SK-N-SH treated with all-trans-retinoic acid at 6 μM for 48 hours (cell line): ENCODE results near the gene RAE1.

Experiments
- ATAC-seq: fragments of 200-7000 bp; cut with Tn5 transposase; 3 replicates; pipeline ENCODE4 v1.9.1; 2020; ENCODE audit warnings: mild to moderate bottlenecking, moderate library complexity
- ARNTL ChIP-seq: fragments of 450-650 bp; formaldehyde crosslinking; IDR thresholded peaks from 2 replicates; pipeline ENCODE4 v1.5.0; 2020; ENCODE audit warnings: low read depth, mild to moderate bottlenecking, moderate library complexity, borderline replicate concordance
- BACH2 ChIP-seq: fragments of 250-450 bp; sonication (Bioruptor Pico); IDR thresholded peaks from 2 replicates; pipeline ENCODE4 v1.9.0; 2021; ENCODE audit warnings: mild to moderate bottlenecking, borderline replicate concordance
- CREB5 ChIP-seq: fragments of 250-450 bp; sonication (Bioruptor Pico); IDR thresholded peaks from 2 replicates; pipeline ENCODE4 v1.5.1; 2020; ENCODE audit warnings: low read depth, mild to moderate bottlenecking, moderate library complexity
- ESRRG ChIP-seq: fragments of 250-450 bp; sonication (Bioruptor Pico); IDR thresholded peaks from 2 replicates; pipeline ENCODE4 v1.6.1; 2021; ENCODE audit warnings: mild to moderate bottlenecking
- GLIS3 ChIP-seq: fragments of 250-450 bp; sonication (Bioruptor Pico); IDR thresholded peaks from 2 replicates; pipeline ENCODE4 v1.5.0; 2020; ENCODE audit warnings: mild to moderate bottlenecking, moderate library complexity
- ISL1 ChIP-seq: fragments of 250-450 bp; sonication (Bioruptor Pico); IDR thresholded peaks from 2 replicates; pipeline ENCODE4 v2.1.2; 2022; ENCODE audit warnings: mild to moderate bottlenecking, moderate library complexity
- OSR1 ChIP-seq: fragments of 250-450 bp; sonication (Bioruptor Pico); IDR thresholded peaks from 2 replicates; pipeline ENCODE4 v1.8.0; 2022; ENCODE audit warnings: moderate library complexity, mild to moderate bottlenecking, inconsistent platforms
- PPARA ChIP-seq: fragments of 250-450 bp; sonication (Bioruptor Pico); IDR thresholded peaks from 2 replicates; pipeline ENCODE4 v1.5.0; 2020; ENCODE audit warnings: mild to moderate bottlenecking, borderline replicate concordance
- RARB ChIP-seq: fragments of 250-450 bp; sonication (Bioruptor Pico); IDR thresholded peaks from 2 replicates; pipeline ENCODE4 v1.8.0; 2021; ENCODE audit warnings: mild to moderate bottlenecking, moderate library complexity
- SNAI2 ChIP-seq: fragments of 250-450 bp; sonication (Bioruptor Pico); IDR thresholded peaks from 2 replicates; pipeline ENCODE4 v1.5.0; 2020; ENCODE audit warnings: mild to moderate bottlenecking, moderate library complexity
- TCF4 ChIP-seq: fragments of 250-450 bp; sonication (Bioruptor Pico); IDR thresholded peaks from 2 replicates; pipeline ENCODE4 v1.8.0; 2021; ENCODE audit warnings: mild to moderate bottlenecking, moderate library complexity, borderline replicate concordance
- TOX ChIP-seq: fragments of 250-450 bp; sonication (Bioruptor Pico); IDR thresholded peaks from 2 replicates; pipeline ENCODE4 v1.8.0; 2021; ENCODE audit warnings: mild to moderate bottlenecking, moderate library complexity, borderline replicate concordance
- TSHZ2 ChIP-seq: fragments of 250-450 bp; sonication (Bioruptor Pico); IDR thresholded peaks from 2 replicates; pipeline ENCODE4 v1.5.0; 2020; ENCODE audit warnings: mild to moderate bottlenecking, moderate library complexity
- ZC3H10 ChIP-seq: fragments of 250-450 bp; sonication (Bioruptor Pico); IDR thresholded peaks from 2 replicates; pipeline ENCODE4 v1.5.1; 2021; ENCODE audit warnings: mild to moderate bottlenecking, moderate library complexity
- ZFP30 ChIP-seq: fragments of 450-650 bp; formaldehyde crosslinking; IDR thresholded peaks from 2 replicates; pipeline ENCODE4 v1.5.0; 2022; ENCODE audit warnings: mild to moderate bottlenecking, moderate library complexity
- ZNF565 ChIP-seq: fragments of 450-650 bp; formaldehyde crosslinking; conservative IDR thresholded peaks from 2 replicates; pipeline ENCODE4 v1.5.0; 2020; ENCODE audit warnings: low read depth, mild to moderate bottlenecking, moderate library complexity
- ZNF70 ChIP-seq: fragments of 450-650 bp; formaldehyde crosslinking; IDR thresholded peaks from 2 replicates; pipeline ENCODE4 v1.5.0; 2020; ENCODE audit warnings: mild to moderate bottlenecking, moderate library complexity
- ZNF8 ChIP-seq: fragments of 450-650 bp; formaldehyde crosslinking; IDR thresholded peaks from 2 replicates; pipeline ENCODE4 v1.5.0; 2020; ENCODE audit warnings: mild to moderate bottlenecking, moderate library complexity
- TF ChIP-seq, protein P1 (sequence below): fragments of 250-450 bp; sonication (Bioruptor Pico); IDR thresholded peaks from 2 replicates; pipeline ENCODE4 v1.8.0; 2020; ENCODE audit warnings: mild to moderate bottlenecking, moderate library complexity, borderline replicate concordance
- TF ChIP-seq, protein P2 (sequence below): fragments of 250-450 bp; sonication (Bioruptor Pico); IDR thresholded peaks from 2 replicates; pipeline ENCODE4 v1.5.1; 2021; ENCODE audit warnings: mild to moderate bottlenecking, moderate library complexity
- TF ChIP-seq, protein P3 (sequence below): fragments of 250-450 bp; sonication (Bioruptor Pico); IDR thresholded peaks from 2 replicates; pipeline ENCODE4 v1.8.0; 2021; ENCODE audit warnings: low read depth, mild to moderate bottlenecking, moderate library complexity, borderline replicate concordance

The RAE1 gene

DNA sequence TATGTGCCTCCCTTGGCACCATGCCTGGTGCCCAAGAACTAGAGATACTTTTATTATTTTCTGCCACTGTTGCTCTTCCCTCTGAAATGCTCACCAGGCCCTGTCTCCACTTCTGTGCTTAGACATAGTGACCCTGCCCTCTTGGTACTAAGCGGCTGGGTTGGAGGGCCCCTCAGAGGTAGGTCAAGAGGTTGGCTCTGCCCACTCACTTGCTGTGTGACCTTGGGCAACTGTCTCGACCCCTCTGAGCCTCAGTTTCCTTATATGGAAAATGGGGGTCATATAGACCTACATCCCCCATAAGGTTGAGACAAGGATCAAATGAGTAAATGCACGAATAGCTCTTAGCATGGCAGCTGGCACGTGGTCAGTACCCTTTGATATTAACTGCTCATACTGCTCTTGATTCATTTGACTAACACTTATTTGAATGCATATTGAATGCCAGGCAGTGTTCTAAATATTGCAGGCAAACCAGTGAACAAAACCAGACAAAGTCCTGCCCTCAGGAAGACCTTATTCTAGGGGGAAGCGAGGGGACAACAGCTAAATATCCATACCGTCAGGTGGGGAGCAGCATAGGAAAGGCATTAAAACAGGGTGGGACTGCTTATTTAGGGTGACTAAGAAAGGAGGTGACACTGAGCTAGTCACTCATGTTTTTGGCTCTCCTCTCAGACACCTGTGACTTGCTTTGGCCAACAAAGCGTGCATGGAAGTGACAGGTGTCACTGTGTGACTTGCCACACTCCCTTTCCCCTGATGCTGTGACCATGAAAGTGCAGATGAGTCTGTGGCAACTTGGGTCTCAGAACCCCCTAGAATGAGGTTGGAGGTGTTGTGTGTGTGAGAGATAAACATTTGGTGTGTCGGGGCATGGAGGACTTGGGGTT is 35.7 kb upstream of the RAE1 start:
- ATAC-seq = no peak
- no peak for TF ChIP-seq ZC3H10
- TF ChIP-seq TCF4 = no peak
- no peak for TF ChIP-seq SNAI2
- TF ChIP-seq RARB = no peak
- TF ChIP-seq, protein P1, sequence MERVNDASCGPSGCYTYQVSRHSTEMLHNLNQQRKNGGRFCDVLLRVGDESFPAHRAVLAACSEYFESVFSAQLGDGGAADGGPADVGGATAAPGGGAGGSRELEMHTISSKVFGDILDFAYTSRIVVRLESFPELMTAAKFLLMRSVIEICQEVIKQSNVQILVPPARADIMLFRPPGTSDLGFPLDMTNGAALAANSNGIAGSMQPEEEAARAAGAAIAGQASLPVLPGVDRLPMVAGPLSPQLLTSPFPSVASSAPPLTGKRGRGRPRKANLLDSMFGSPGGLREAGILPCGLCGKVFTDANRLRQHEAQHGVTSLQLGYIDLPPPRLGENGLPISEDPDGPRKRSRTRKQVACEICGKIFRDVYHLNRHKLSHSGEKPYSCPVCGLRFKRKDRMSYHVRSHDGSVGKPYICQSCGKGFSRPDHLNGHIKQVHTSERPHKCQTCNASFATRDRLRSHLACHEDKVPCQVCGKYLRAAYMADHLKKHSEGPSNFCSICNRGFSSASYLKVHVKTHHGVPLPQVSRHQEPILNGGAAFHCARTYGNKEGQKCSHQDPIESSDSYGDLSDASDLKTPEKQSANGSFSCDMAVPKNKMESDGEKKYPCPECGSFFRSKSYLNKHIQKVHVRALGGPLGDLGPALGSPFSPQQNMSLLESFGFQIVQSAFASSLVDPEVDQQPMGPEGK (CRISPR knock-in tag) = no peak
- TF ChIP-seq, protein P2, sequence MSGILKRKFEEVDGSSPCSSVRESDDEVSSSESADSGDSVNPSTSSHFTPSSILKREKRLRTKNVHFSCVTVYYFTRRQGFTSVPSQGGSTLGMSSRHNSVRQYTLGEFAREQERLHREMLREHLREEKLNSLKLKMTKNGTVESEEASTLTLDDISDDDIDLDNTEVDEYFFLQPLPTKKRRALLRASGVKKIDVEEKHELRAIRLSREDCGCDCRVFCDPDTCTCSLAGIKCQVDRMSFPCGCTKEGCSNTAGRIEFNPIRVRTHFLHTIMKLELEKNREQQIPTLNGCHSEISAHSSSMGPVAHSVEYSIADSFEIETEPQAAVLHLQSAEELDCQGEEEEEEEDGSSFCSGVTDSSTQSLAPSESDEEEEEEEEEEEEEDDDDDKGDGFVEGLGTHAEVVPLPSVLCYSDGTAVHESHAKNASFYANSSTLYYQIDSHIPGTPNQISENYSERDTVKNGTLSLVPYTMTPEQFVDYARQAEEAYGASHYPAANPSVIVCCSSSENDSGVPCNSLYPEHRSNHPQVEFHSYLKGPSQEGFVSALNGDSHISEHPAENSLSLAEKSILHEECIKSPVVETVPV (CRISPR knock-in tag) = no peak
- no peak for TF ChIP-seq TSHZ2
- TF ChIP-seq CREB5 = no peak
- no peak for TF ChIP-seq GLIS3 (CRISPR knock-in tag)
- no peak for TF ChIP-seq ZFP30 (CRISPR knock-in tag)
- TF ChIP-seq BACH2 = no peak
- TF ChIP-seq, protein P3, sequence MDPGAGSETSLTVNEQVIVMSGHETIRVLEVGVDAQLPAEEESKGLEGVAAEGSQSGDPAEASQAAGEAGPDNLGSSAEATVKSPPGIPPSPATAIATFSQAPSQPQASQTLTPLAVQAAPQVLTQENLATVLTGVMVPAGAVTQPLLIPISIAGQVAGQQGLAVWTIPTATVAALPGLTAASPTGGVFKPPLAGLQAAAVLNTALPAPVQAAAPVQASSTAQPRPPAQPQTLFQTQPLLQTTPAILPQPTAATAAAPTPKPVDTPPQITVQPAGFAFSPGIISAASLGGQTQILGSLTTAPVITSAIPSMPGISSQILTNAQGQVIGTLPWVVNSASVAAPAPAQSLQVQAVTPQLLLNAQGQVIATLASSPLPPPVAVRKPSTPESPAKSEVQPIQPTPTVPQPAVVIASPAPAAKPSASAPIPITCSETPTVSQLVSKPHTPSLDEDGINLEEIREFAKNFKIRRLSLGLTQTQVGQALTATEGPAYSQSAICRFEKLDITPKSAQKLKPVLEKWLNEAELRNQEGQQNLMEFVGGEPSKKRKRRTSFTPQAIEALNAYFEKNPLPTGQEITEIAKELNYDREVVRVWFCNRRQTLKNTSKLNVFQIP = no peak
- TF ChIP-seq, all 23 proteins: peak for 0

GRCh38 chr20:57315976-57316480 is 35.0 kb upstream of the RAE1 start:
- no peak for ATAC-seq
- no peak for TF ChIP-seq ESRRG (CRISPR knock-in tag)
- no peak for TF ChIP-seq RARB
- TF ChIP-seq, protein P1 (CRISPR knock-in tag) = no peak
- no peak for TF ChIP-seq TSHZ2
- TF ChIP-seq ARNTL (CRISPR knock-in tag) = no peak
- TF ChIP-seq PPARA = no peak
- no peak for TF ChIP-seq ZNF70 (CRISPR knock-in tag)
- no peak for TF ChIP-seq ZNF565 (CRISPR knock-in tag)
- no peak for TF ChIP-seq ZNF8
- no peak for TF ChIP-seq ISL1
- no peak for TF ChIP-seq ZFP30 (CRISPR knock-in tag)
- no peak for TF ChIP-seq ZC3H10
- no peak for TF ChIP-seq BACH2
- no peak for TF ChIP-seq GLIS3 (CRISPR knock-in tag)
- TF ChIP-seq, protein P2 (CRISPR knock-in tag) = no peak
- TF ChIP-seq OSR1 (CRISPR knock-in tag) = no peak
- no peak for TF ChIP-seq TOX
